COLO829 (cell line): Measurements from ENCODE around the gene WDR70.
"Not testable (repeated sequence)": the region's sequence is repeated elsewhere in the genome, so short reads cannot be mapped to it uniquely, and the experiment has no call there.

Experiments
- DNase-seq: peaks from one replicate; pipeline ENCODE4 v3.0.0; 2012; ENCODE audit warnings: low spot score

WDR70 gene

DNA sequence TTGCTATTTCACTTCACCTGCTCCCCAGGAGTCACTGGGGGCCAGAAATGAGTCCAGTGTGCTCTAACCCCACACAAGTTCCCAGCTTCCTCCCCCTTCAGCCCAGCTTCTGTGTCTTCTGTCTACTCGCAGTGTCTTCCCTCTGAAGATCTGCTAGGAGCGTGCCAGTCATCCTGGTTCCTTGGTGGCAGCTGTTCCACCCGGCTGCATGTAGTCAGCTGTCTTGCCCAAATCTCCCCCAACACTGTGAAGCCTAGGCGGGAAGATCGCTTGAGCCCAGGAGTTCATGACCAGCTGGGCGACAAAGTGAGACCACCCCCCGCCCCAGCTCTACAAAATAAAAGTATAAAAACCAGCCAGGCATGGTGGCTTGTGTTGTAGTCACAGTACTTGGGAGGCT is 306.7 kb downstream of the WDR70 start:
- DNase-seq: no peak

DNA sequence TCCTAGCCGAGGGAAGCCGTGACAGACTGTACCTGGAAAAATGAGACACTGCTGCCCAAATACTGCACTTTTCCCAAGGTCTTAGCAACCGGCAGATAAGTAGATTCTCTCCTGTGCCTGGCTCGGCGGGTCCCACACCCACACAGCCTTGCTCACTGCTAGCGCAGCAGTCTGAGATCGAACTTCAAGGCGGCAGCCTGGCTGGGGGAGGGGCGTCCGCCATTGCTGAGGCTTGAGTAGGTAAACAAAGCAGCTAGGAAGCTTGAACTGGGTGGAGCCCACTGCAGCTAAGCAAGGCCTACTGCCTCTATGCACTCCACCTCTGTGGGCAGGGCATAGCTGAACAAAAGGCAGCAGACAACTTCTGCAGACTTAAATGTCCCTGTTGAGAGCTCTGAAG is 309.8 kb downstream of the WDR70 start:
- not testable (repeated sequence) for DNase-seq

DNA sequence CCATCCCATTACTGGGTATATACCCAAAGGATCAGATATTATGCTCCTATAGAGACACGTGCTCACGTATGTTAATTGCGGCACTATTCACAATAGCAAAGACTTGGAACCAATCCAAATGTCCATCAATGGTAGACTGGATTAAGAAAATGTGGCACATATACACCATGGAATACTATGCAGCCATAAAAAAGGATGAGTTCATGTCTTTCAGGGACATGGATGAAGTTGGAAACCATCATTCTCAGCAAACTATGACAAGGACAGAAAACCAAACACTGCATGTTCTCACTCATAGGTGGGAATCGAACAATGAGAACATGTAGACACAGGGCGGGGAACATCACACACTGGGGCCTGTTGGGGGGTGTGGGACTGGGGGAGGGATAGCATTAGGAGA is 315.2 kb downstream of the WDR70 start:
- not testable (repeated sequence) for DNase-seq

GRCh38 chr5:37694867-37695266 is 315.7 kb downstream of the WDR70 start:
- no peak for DNase-seq

DNA sequence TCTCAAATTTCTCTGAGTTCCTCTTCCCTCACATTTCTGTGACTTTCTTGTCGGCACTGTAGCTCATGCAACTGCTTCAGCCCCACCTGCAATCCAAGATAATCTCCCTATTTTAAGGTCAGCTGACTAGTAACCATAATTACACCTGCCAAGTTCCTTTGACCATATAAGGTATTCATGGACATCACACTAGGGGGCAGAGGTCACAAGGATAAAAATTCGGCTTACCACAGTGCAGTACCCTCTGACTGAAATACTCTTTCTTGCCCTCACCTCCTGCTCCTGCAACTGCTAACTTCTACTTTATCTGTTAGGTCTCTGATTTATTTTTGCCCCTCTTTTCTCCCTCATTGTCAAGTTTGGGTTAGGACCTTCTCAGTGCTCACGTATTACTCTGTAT is 316.5 kb downstream of the WDR70 start:
- no peak for DNase-seq

DNA sequence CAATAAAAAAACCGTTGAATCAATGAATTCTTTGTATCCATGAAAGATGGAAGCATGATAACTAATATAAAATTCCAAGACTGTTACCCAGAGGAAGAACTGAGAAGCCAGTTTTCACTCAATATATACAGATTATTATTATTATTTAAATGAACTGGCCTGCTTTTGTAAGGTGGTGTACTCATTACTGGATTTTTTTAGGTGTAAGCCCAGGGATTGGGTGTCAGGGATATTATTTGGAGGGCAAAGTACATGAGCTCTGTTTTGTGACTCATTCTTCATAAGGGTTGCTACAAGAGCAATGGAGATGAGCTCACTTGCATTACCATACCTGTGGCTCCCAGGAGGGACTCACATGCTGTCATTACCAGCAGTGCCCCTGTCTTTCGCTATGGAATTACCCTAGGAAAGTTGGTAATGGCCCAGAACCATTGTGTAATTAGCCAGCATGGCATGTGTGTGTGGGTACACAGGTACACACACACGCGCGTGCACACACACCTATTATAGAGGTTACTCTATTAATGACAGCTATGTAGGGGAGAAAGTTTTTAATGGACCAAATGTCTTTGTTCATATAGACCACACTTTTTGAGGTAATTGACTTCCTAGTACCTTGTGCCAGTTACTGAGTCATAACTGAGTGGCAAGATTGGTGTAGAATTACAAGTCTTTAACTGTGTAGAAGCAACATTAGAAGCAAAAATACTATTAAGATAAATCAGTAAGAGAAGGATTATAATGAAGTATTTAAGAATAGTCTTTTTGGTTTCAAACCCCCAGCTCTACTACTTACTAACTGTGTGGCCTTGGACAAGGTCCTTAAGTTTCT is 317.3 kb downstream of the WDR70 start:
- peak; percentile 3 for DNase-seq

- no peak for DNase-seq
Observed at GRCh38 chr5:37701868-37702267, 322.8 kb downstream of the WDR70 start.

DNA sequence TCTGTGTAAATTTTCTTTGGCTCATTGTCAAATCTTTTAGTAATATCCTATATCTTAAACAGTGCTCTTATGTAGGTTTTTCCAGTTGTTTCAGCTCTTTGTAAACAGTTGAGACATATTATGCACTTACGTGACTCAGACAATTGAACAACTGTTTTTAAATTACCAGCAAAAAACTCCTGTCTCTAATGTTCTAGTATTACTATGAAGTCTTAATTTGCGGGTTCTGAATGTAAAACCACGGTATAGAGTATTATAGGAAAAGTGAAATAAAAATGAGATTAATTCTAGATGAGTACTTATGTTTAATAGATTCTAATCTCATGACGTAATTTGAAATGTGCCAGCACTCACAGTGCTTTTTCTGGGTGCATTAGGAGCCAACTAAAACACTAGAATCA is 324.7 kb downstream of the WDR70 start:
- no peak for DNase-seq

DNA sequence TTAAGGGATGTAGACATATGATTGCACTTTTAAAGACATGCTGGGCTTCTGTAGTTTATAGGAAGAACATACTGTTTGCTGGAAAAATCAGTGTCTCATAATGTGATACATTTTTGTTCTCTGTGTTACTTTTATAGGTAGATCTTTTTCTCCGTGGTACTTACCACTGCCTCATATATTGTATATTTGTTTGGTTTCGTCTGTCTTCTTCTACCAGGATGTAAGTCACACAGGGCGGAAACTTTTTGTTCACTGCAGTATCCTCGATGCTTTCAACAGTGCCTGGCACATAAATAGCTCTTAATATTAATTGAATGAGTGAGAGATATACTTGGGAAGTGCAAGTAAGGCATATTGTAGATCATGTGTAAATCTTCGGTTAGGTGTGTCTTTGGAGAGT is 325.3 kb downstream of the WDR70 start:
- DNase-seq: no peak

- no peak for DNase-seq
Observed at GRCh38 chr5:37709020-37709419, 329.9 kb downstream of the WDR70 start.

DNA sequence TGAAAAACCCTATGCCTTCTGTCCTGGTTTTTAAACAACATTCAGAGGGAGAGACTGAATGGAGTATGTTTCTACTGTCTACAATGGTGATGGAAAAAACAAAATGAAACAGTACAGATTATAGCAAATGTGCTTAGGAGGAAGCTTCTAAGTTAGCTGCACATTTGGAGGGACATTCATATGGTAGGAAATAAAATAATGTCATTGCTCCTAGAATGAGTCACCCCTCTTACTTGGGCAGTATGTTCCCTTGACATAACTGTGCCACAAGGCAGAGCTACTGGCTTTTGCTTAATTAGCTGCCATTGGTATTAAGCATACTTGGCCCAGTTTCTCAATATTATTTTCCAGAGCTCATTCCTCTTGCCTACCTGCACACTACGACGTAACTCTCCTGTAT is 331.8 kb downstream of the WDR70 start:
- no peak for DNase-seq

DNA sequence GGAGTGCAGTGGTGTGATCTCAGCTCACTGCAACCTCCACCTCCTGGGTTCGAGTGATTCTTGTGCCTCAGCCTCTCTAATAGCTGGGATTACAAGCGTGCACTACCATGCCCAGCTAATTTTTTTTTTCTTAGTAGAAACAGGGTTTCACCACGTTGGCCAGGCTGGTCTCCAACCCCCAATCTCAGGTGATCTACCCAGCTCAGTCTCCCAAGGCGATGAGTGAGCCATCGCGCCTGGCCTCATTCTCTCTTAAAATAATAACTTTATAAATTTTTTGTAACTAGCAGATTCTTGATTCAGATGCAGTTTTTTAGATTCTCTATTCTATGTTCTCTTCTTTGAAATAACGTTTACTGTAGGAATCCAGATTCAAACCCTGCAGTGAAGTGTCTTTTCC is 333.6 kb downstream of the WDR70 start:
- DNase-seq: no peak

DNA sequence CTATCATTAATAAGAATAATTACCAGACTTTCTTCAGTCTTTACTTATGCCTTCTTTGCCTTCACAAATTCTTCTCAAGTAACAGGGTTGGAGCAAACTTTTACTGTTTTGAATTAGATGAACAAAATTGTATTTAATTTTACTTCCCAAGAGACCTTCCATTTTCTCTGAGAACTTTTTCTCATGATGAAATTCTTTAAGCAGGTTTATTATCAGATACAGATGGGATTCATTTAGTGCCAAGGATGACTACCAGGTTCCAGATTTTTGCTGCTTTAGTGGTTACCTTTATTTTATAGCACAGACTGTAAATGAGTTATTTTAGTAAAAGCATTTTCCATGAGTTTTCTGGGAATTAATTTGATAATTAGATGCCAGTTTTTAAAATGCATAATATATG is 335.6 kb downstream of the WDR70 start:
- no peak for DNase-seq

GRCh38 chr5:37715361-37715760 is 336.2 kb downstream of the WDR70 start:
- no peak for DNase-seq

- no peak for DNase-seq
Observed at GRCh38 chr5:37715992-37716391, 336.9 kb downstream of the WDR70 start.

DNA sequence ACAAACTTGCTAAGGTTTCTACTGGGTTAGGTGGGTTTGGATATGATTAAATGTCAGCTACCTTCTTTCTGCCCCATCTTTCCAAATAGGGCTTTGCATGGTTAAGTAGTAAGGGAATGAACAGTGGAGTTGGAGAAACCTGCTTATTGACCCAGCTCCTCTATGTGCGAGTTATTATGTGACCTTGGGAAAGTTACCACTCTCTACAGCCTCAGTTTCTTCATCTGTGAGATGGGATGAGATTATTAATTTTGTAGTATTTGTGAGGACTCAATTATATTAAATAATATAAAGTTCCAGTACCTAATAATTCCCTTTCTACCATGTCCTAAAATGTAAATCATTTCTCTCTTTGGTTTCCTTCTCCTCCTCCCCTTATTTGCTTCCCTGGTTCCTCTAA is 337.3 kb downstream of the WDR70 start:
- DNase-seq: no peak

DNA sequence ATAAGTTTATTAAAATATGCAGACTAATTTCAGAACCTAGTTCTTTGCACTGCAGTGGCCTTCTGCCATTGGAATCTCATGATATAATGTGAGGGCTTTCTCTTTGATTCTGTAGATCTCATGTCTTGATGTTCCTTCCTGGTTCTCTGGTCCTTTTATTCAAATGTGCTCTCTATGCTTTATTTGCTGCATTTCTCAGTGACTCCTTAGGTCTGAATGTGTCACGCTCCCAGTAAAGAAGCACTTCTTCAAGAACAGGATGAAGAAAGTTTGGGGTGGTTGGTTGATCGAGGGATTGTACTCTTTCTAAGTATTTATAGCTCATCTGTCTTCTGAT is 338.1 kb downstream of the WDR70 start:
- DNase-seq: no peak

DNA sequence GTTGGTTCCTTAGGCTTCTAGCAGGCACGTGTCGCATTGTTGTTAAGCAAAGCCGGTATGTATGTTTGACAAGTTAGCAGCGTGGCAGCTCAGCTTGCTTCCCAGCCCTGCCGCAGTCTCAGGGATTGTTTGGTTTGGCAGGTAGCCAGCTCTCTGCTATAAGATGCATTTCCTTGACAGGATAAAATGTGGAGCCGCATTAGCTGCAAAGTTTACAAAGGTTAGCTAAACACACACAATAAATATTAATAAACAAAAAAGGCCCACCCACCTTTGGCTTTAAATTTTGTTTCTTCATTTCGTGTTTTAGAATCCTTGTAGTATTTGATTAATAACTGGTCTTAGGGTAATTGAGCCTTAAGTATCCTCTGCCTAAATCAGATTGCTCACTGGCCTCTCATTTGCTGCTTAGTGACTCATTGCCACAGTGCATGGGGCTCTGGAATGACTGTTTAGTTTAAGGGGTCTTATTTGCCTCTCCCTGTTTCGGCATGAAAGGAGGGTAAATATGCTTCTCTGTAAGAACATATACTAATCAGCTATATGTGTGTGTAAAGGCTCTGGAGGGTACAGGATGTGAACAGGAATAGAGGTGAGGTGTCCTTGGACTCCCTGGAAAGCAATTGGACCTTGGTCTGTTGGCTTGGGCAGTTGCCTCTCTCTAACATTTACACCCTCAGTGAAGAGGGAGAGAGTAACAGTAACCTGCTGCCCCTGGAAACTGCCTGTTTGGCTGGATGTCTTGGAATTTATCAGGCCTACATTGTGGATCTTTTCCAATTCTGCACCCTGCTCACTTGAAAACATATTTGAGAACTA is 338.7 kb downstream of the WDR70 start:
- no peak for DNase-seq

DNA sequence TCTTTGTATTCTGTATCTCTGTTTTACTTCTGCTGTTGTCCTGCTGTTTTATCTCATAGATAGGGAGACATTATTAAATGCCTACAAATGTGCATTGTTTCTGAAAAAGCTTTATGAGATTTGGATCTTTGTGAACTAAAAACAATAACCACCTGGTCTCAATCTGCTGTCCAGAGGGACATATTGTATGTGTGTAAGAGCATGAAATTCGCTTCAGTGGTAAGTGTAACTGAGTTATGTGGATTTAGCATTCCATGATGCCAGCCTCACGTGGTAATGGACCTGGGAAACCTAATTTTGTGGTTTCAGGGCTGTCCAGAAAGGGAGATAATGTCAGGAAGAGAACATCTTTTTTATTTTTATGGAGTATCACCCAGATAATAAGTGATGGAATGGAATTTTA is 341.4 kb downstream of the WDR70 start:
- no peak for DNase-seq

GRCh38 chr5:37721447-37721871 is 342.3 kb downstream of the WDR70 start:
- DNase-seq: no peak

- DNase-seq: peak; percentile 85
Observed at GRCh38 chr5:37722236-37723161, 343.4 kb downstream of the WDR70 start.

GRCh38 chr5:37723162-37723961 is 344.2 kb downstream of the WDR70 start:
- DNase-seq: no peak
